Measurements from ENCODE around the gene KLKB1.

Gene KLKB1

GRCh38 chr4:186200516-186200915 is 26.8 kb upstream of the KLKB1 start:
- Histone ChIP-seq H3K4me1 (ENCODE audit: insufficient read depth, poor library complexity, severe bottlenecking) (no peaks in the 10 kb centered on the region), H3K27me3 (ENCODE audit: insufficient read depth, poor library complexity, severe bottlenecking) (no peaks in the 10 kb centered on the region), H3K36me3 (ENCODE audit: low read depth) (no peaks in the 10 kb centered on the region), H3K4me3 (ENCODE audit: severe bottlenecking) (no peak overlapping the region), H3K9me3 (ENCODE audit: severe bottlenecking) (no peaks in the 10 kb centered on the region), H3K27ac (ENCODE audit: poor library complexity, severe bottlenecking) (no peak overlapping the region)
- ATAC-seq (ENCODE audit: low read depth) = no peak
- no peak for TF ChIP-seq CTCF (IDR thresholded peaks at IDR 0.05; ENCODE audit: poor library complexity, severe bottlenecking)
- DNase-seq (ENCODE audit: low spot score) = no peak

GRCh38 chr4:186201010-186201409 is 26.3 kb upstream of the KLKB1 start:
- DNase-seq (ENCODE audit: low spot score) = no peak
- H3K27me3 ChIP-seq (ENCODE audit: insufficient read depth, poor library complexity, severe bottlenecking) = no peaks in the 10 kb centered on the region
- no peak overlapping the region for H3K27ac ChIP-seq (ENCODE audit: poor library complexity, severe bottlenecking)
- no peak for ATAC-seq (ENCODE audit: low read depth)
- H3K4me1 ChIP-seq (ENCODE audit: insufficient read depth, poor library complexity, severe bottlenecking) = no peaks in the 10 kb centered on the region
- no peak for TF ChIP-seq CTCF (IDR thresholded peaks at IDR 0.05; ENCODE audit: poor library complexity, severe bottlenecking)
- H3K9me3 ChIP-seq (ENCODE audit: severe bottlenecking) = no peaks in the 10 kb centered on the region
- no peaks in the 10 kb centered on the region for H3K36me3 ChIP-seq (ENCODE audit: low read depth)
- H3K4me3 ChIP-seq (ENCODE audit: severe bottlenecking) = no peak overlapping the region

GRCh38 chr4:186201535-186202230 is 25.6 kb upstream of the KLKB1 start:
- ATAC-seq (ENCODE audit: low read depth) (no peak; the same call in 2 of the 3 replicates), DNase-seq (ENCODE audit: low spot score) (no peak)
- Histone ChIP-seq H3K9me3 (ENCODE audit: severe bottlenecking) (no peaks in the 10 kb centered on the region), H3K27ac (ENCODE audit: poor library complexity, severe bottlenecking) (no peak overlapping the region), H3K4me3 (ENCODE audit: severe bottlenecking) (no peak overlapping the region), H3K36me3 (ENCODE audit: low read depth) (no peaks in the 10 kb centered on the region), H3K27me3 (ENCODE audit: insufficient read depth, poor library complexity, severe bottlenecking) (no peaks in the 10 kb centered on the region), H3K4me1 (ENCODE audit: insufficient read depth, poor library complexity, severe bottlenecking) (no peaks in the 10 kb centered on the region)
- no peak for TF ChIP-seq CTCF (IDR thresholded peaks at IDR 0.05; ENCODE audit: poor library complexity, severe bottlenecking)

GRCh38 chr4:186202490-186203140 is 24.7 kb upstream of the KLKB1 start:
- no peak for ATAC-seq (ENCODE audit: low read depth)
- TF ChIP-seq CTCF (IDR thresholded peaks at IDR 0.05; ENCODE audit: poor library complexity, severe bottlenecking) = no peak
- no peaks in the 10 kb centered on the region for H3K36me3 ChIP-seq (ENCODE audit: low read depth)
- H3K4me3 ChIP-seq (ENCODE audit: severe bottlenecking) = no peak overlapping the region
- H3K27me3 ChIP-seq (ENCODE audit: insufficient read depth, poor library complexity, severe bottlenecking) = no peaks in the 10 kb centered on the region
- H3K9me3 ChIP-seq (ENCODE audit: severe bottlenecking) = no peaks in the 10 kb centered on the region
- no peaks in the 10 kb centered on the region for H3K4me1 ChIP-seq (ENCODE audit: insufficient read depth, poor library complexity, severe bottlenecking)
- H3K27ac ChIP-seq (ENCODE audit: poor library complexity, severe bottlenecking) = no peak overlapping the region
- DNase-seq (ENCODE audit: low spot score) = no peak

- H3K4me1 ChIP-seq (ENCODE audit: insufficient read depth, poor library complexity, severe bottlenecking) = no peaks in the 10 kb centered on the region
- DNase-seq (ENCODE audit: low spot score) = no peak
- H3K27me3 ChIP-seq (ENCODE audit: insufficient read depth, poor library complexity, severe bottlenecking) = no peaks in the 10 kb centered on the region
- H3K27ac ChIP-seq (ENCODE audit: poor library complexity, severe bottlenecking) = no peak overlapping the region
- TF ChIP-seq CTCF (IDR thresholded peaks at IDR 0.05; ENCODE audit: poor library complexity, severe bottlenecking) = no peak
- no peaks in the 10 kb centered on the region for H3K36me3 ChIP-seq (ENCODE audit: low read depth)
- no peak overlapping the region for H3K4me3 ChIP-seq (ENCODE audit: severe bottlenecking)
- no peak for ATAC-seq (ENCODE audit: low read depth)
- no peaks in the 10 kb centered on the region for H3K9me3 ChIP-seq (ENCODE audit: severe bottlenecking)
Observed at GRCh38 chr4:186203406-186203805, 23.9 kb upstream of the KLKB1 start.
